HG02588 (cell line): ENCODE results near the gene CYP1A2.
"Not testable (repeated sequence)": the region's sequence is repeated elsewhere in the genome, so short reads cannot be mapped to it uniquely, and the experiment has no call there.

Experiments used
- ATAC-seq: cut with Tn5 transposase; IDR thresholded peaks from one replicate; pipeline ENCODE4 v1.9.1; 2021; ENCODE audit warnings: mild to moderate bottlenecking, moderate library complexity; ENCODE audit not compliant: unreplicated experiment

Gene CYP1A2

DNA sequence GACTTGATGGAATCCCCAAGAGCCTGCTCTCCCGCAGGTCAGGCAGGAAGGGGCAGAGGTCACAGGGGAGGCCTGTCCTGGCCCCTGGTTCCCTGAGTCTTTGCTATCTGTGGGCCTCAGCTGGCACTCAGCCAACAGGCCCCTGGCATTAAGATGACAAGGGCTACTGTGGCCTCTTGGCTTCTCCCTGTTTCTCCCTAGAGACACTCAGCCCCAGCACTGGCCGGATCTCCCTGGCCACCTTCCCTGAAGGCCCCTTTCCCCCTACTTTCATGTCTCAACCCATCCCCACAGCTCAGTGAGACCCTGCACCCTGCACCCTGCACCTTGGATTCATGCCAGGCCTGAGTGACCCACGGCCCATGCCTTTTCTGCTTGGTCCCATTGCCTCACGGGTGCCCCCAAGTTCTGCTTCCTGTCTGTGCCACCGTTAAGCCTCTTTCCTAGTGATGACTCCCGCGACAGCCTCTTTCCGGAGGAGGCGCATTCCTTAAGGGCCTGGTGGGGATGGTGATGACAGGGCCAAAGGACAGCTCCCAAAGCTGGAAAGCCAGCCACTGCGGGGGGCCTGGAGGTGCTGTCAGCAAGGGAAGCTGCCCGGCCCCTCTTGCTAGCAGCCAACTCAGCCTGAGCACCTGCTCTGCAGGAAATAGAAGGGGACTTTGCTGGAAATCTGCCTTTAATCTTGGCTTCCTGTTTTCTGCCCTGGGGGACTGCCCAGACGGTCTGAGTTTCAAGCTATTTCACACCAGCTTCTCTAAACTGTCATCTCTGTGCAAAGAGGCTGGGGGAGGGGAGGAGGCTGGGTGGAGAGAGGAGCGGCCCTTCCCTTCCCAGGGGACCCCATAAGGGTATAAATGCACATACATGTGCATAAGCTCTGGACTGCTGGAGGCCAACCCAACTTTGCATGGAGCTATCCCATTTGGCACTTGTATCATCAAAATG, 28.4 kb downstream of the CYP1A2 start:
- ATAC-seq: peak; percentile 25

DNA sequence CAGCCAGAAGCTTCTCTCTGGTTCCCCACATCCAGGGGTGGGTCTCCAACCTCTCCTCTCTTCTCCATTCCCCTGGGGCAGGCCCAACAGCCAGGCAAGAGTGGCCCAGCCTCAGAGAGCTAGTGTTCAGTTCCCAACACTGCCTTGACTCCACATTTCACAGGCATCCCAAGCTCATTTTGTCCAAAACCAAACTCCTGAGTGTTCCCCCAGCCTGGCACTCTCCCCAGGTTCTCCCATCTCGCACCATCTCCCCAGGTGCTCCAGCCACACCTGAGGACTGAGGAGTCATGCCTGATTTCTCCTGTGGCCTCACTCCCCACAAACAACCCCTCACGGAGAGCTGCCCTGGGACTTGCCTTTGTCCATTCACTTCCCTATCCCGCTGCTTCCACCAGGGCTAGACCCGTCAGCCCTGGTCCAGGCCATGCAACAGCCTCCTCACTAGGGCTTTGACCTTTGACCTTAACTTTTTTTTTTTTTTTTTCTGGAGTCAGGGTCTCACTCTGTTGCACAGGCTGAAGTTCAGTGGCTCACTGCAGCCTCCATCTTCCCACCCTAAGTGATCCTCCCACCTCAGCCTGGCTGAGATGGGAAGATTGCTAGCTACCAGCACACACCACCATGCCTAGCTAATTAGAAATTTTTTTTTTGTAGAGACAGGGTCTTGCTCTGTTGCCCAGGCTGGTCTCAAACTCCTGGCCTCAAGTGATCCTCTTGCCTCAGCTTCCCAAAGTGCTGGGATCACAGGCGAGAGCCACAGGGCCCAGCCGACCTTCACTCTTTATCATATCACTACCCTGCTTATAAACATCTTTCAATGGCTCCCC, 29.3 kb downstream of the CYP1A2 start:
- ATAC-seq: peak; percentile 3

DNA sequence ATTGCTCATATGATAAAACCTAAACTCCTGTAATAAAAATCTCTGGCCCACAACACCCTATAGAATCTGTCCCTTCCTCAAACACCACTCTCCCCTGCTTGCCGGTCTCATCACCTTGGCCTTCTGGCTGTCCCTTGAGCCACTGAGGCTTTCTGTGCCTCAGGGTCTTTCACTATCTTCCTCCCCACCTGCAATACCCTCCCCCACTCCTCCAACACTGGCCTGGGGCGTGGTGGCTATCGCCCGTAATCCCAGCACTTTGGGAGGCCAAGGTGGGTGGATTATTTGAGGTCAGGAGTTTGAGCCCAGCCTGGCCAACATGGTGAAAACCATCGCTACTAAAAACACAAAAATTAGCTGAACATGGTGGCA, 29.9 kb downstream of the CYP1A2 start:
- no peak for ATAC-seq

DNA sequence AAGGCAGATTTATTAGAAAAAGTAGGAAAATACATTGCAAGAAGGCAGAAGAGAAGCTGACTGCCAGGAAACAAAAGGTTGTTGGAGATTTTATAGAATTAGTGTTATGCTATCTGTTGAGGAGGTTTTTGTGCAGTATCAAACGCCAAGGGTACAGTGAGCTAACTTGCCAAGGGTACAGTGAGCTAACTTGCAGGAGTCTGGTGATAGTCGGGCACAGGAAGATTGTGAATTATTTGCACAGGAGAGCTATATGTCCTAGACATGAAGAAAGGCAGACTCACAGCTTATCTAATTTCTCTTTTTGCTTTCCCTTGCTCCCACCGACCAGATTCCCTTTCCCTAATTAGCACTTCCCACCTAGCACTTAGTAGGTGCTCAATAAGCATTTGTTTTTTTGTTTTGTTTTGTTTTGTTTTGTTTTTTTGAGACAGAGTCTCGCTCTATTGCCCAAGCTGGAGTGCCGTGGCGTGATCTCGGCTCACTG, 30.6 kb downstream of the CYP1A2 start:
- no peak for ATAC-seq

DNA sequence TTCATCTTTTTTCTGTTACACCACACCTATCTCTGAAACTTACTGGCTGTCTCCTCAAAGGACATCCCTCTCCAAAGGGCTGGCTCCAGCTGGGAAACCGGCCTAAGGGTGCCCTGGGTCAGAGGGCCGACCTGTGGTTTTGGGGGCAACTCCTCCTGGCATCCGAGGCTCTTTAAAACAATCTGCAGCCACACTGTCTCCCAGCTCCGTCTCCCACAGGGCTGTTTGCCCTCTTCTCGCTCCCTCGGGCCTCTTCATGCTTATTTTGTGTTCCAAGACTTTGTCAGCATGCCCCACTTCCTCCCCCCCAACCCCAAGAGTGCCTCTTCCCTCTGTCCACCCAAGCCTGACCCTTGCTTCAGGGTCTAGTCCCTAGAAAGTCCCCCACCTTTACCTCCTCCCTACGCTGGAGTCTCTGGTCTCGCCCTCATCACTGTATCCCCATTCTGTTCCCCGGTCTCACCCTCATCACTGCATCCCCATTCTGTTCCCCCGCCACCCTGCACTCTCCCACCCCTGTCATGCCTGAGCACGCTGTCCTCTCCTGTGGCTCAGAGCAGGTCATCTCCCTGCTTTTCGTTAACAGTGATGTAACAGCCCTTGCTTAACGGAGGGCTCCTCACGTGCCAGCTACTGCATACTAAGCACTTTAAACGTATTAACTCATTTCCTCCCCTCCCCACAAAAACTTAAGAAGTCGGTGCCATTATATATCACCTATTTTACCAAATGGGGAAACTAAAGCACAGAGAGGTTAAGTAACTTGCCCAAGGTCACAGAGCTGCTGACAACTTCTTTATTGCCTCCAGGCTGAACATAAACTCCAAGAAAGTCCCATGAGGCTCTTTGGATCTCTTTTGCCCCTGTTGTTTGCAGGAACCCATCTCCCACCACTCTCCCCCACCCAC, 32.1 kb downstream of the CYP1A2 start:
- ATAC-seq: no peak

DNA sequence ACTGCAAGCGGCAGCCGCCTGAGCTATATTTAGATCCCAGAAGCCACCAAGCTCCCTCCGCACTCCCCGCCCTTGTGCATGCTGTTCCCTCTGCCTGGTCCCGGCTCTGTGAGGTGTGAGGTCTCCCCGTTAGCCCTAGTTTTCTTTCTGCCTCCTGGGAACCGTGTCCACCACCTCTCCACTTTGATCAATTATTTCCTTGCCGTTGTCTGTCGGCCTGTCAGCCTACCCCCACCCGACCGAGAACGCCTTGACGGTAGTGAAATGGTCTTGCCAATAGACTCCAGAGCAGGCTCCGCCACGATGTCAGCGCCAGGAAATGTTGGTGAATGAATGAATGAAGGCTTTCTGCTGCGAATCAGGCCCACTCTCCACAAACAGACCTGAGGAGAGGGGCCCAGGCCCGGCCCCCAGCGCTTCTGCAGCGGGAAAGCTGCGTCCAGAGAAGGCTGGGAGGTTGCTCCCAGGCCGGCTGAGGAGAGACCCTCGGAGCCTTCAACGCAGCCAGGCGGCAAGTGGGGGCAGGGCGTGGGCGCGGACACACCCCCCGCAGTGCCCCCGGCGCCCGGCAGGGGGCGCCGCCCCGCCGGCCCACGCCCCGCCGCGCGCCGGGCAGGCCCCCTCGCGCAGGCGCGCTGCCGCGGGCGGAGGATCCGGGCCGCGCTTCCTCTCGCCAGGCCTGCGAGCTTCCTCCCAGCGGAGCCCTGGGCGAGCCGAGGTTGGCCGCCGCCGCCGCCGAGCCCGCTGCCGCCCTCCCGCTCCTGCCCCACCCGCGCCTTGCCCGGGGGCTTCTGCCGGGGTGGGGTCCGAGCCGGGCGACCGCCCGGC, 33.0 kb downstream of the CYP1A2 start, which contains the start of gene CSK:
Gene CSK, plus strand, starts transcription at position 650 of the 828 bp plus-strand sequence. CDS start 16,218 bp downstream, outside the sequence.
- peak; percentile 39 for ATAC-seq

DNA sequence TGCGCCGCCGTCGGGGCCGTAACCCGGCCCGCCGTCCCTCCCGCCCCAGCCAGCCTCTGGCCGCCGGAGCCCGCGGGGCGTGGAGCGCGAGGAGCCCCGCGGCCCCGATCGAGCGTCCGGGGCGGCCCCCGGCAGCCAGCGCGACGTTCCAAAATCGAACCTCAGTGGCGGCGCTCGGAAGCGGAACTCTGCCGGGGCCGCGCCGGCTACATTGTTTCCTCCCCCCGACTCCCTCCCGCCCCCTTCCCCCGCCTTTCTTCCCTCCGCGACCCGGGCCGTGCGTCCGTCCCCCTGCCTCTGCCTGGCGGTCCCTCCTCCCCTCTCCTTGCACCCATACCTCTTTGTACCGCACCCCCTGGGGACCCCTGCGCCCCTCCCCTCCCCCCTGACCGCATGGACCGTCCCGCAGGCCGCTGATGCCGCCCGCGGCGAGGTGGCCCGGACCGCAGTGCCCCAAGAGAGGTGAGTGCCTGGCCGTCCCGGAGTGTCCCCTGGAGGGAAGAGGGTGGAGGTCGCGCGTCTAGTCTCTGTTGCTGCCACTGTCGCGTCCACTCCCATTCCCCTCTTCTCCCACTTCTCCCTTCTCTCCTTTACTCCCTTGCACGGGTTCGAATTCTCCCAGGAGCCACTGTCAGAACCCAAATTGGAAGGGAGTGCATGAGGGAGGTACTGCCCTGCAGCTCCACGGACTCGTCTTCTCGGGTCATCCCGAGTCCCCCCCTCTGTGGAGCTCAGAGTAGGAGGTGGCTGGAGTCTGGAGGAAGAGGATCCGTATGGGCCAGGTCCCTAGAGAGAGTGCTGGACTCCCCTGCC, 33.8 kb downstream of the CYP1A2 start:
- peak; percentile 10 for ATAC-seq

DNA sequence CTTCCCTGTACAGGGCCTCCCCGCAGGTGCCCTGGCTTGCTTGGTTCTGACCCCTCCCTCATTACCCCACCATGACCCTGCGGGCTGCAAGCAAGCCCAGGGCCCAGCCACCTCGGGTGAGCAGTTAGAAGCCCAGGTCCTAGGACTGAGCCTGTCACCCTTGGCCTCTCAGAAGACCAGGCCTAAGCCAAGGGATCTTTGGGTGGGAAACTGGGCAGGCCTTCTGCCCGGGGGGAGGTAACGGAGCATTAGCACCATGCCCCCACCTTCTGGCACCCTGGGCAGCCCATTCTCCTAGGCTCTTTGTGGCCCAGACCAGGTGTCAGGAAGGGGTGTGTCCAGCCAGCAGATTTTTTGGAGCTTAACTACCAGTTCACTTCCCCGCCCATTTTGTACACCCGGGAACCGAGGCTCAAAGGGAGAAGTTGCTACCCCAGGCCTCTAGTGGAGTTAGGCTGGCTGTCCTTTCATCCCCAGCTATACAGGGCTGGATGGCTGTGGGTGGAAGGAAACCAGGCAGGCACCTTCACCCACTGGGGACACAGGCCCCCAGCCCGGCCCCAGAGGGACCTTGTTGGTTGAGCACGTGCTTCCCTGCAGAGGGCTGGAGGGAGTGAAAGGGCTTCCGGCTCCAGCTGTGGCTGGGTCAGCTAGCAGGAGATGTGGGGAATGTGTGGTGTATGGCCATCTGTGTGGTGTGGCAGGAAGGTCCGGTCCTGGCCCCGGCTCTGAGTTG, 34.6 kb downstream of the CYP1A2 start:
- no peak for ATAC-seq

DNA sequence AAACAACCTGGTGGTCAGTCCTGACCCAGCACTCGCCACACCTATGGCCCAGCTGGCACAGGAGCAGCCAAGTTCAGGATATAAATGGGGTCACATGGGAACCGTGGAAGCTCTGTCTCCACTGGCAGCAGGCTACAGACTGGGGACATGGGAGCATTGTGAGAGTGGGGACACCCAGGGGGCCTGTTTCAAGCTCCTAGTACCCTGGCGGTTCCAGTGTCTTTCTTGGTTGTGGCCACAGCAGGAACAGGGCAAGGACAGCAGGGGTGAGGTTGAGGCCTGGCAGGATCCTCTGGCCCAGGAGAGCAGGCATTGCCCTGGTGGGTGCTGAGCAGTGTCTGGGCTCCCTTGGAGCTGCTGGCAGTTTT, 35.1 kb downstream of the CYP1A2 start:
- no peak for ATAC-seq

DNA sequence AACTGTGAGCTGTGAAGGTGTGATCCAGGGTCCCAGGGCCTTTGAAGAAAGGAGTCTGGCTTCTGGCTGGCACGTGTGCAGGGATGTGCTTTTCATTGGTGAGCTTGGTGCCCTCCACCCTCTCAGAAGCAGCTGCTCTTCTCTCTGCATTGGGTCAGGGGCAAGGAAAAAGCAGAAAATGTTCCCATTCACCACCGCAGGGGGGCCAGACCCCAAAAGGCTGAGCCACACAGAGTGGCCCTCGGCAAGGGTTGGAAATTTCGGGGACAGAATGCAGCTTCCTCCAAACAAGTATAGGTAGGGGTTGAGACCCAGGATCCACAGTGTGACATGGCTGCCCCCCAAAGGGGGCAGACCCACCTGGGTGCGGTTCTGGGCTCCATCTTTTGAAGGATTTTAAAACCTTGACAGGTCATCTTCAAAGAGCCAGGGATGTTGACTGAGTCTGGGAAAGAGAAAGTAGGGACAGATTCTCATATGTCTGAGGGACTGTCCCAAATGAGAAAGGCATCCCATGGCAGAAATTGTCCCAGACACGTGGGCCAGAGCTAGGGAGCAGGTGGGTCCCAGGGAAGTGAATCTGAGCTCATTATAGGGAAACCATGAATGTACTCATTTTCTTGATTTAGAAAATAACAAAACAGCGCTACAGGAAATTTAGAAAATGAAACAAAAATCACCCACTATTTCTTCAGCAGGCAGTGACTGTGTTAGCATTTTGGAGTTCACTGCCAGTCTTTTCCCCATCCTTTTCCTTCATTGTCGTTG, 36.0 kb downstream of the CYP1A2 start:
- ATAC-seq: no peak

DNA sequence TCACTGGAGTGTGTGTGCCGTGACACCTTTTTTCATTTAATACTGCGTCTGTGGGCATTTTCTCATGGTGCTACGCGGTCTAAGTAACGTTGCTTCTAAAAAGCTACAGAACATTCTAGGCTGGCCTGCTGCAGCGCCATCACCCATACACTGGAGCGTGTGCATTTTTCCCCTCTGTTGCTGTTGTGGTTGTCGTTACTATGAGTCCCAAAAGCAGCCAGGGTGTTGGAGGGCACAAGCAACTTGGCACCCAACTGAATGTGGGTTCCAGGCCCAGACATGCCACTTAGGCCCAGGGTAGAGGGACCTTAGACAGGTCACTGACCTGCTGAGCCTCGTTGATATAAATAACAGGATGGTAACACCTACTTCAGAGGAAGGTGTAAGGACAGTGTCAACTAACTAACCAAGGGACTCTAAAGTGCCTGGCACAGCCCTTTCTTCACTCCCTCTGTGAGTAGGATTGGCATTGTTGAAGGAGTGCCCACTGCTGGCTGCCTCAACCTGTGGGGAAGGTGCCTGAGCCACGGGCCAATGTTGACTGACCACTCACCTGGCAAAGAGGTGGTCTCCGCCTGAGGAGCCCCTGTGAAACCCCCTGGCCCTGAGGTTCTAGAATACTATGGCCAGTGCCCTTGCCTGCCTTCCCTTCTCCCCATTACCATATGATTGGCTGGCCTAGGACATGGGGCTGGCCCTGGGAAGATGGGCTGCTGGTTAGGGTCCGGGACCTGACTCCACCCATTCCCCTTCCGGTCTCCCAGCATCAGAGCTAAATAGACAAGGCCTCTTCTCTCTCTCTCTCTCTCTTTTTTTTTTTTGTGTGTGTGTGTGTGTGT, 36.8 kb downstream of the CYP1A2 start:
- ATAC-seq: no peak

DNA sequence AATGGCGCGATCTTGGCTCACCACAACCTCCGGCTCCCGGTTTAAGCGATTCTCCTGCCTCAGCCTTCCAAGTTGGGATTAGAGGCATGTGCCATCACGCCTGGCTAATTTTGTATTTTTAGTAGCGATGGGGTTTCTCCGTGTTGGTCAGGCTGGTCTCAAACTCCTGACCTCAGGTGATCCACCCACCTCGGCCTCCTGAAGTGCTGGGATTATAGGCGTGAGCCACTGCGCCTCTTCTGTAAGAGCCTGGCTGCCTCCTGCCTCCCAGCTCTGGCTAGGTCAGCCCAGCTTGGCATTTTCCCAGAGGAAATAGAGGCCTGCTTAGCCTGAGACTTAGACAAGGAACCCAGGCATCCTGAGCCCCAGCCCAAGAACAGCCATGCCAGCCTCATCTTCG, 37.4 kb downstream of the CYP1A2 start:
- ATAC-seq: not testable (repeated sequence)

DNA sequence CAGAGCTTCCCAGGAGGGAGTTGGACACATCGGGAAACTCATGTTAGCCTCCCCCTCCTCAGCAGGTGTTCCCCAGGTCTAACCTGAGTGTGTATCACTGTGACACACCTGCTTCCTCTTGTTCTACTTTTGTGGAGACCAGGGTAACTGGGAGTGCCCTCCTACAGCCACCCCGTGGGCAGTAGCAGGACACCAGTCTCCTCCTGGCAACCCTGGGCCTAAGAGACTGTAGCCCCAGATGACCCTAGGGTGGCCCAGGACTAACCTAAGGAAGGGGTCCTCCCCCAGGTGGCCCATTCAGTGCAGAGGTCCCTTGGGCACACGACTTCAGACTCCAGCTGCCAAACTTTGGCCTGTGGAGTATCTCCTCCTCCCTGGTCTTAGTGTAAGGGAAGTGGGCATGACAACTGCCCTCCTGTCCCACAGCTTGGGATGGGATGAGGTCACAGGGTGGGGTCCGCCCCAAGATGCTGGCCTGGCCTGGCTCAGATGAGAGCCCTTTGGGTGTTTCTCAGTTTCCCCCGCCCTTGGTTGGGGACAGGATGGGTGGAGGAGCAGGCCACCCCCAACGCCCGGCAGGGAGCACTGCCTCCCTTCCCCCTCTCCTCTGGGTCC, 38.0 kb downstream of the CYP1A2 start:
- ATAC-seq: no peak

DNA sequence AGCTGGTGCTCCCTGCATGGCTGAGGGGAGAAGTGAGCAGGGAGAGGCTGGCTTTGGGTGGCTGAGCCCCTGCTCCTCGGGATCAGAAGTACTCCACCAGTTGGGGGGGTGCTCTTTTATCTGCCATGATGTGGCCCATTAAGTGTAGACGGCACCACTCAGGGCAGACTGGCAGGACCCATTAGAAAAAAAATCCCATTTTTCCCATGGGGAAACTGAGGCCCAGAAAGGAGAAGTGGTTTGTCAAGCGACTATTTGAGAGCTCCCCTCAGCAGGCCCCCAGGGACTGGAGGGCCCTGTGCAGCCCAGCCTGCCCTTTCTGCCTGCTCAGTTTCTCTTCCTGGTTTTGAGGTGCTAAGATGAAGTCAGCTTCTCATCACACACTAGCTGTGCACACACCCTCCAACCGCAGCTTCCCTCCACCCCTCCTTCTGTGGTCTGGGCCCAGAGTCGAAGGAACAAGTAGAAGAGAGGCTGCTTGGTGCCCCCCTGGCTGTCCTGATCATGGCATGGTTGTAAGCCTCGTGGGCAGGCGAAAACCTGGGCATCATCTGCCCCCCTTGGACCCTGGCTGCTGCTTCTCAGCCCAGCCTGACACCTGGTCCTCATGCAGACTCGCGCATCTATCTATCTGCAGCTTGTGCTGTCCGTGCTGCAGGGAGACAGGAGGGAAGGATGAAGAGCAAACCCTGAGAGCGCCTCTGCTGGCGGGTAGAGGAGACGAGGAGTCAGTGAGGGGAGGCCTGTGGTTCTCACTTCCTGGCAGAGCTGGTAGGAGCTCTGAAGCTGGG, 38.8 kb downstream of the CYP1A2 start:
- ATAC-seq: peak; percentile 41

DNA sequence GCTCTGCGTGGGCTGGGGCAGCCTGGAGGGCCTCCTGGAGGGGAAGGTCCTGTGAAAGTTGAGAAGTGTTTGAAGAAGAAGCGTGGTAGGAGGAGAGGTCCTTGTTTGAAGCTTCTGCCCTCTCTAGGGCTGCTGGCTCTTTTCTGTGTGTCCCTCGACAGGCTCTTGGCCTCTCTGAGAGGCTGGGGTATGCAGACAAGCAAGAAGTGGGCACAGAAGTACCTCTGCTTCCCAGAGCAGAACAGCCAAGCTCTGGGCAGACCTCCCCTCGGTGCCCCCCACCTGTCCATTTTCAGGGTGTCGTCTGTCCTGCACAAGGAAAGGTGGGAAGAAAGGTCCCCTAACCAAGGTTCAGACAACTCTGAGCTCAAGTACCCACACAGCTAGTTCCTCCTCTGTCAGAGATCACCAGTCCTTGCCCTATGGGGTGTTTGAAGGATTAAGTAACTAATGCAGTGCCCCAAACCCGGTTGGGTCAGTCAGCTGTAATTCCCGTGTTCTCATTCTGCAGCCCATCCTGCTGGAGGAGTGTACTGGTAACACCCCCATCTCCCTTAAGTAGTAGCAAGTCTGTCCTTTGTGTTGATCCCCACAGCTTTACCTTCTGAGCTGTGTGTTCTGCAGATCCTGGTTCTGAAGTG, 39.5 kb downstream of the CYP1A2 start:
- no peak for ATAC-seq
